K562 (cell line): ENCODE data around the gene TTC27. TPM values are rescaled to one million over a fixed set of nuclear protein-coding genes. Genes with fewer than 3 reads are reported as not detected.

Experiments
- BACH1 ChIP-seq: fragments of 200-800 bp; sonication (Bioruptor generic); IDR thresholded peaks from 2 replicates; pipeline ENCODE4 v1.6.1; 2016; ENCODE audit warnings: missing genetic modification characterization, missing compliant biosample characterization
- CTCF ChIP-seq, 3 experiments: IDR thresholded peaks in 2 of 3; conservative IDR thresholded peaks in 1 of 3; 2 replicates each; pipeline ENCODE4 v1.5.1; 2011 to 2012; ENCODE audit warnings: low read length in 3 of 3, mild to moderate bottlenecking in 3 of 3, control low read depth in 2 of 3, improper control_type of control experiment in 1 of 3, inconsistent platforms in 1 of 3, low read depth in 1 of 3, mixed read lengths in 1 of 3, moderate library complexity in 1 of 3; ENCODE audit not compliant: insufficient read depth in 2 of 3
- CTCFL ChIP-seq: IDR thresholded peaks from 2 replicates; pipeline ENCODE4 v1.6.1; 2011; ENCODE audit warnings: borderline replicate concordance, low read depth, mild to moderate bottlenecking, moderate library complexity, low read length; ENCODE audit not compliant: insufficient read depth, poor library complexity, severe bottlenecking
- CUX1 ChIP-seq: fragments of 200-800 bp; sonication (Bioruptor generic); IDR thresholded peaks from 2 replicates; pipeline ENCODE4 v1.6.1; 2016; ENCODE audit warnings: missing genetic modification characterization, missing compliant biosample characterization
- DLX4 ChIP-seq: fragments of 250-450 bp; sonication (Bioruptor Pico); IDR thresholded peaks from 2 replicates; pipeline ENCODE4 v1.6.1; 2021; ENCODE audit warnings: mild to moderate bottlenecking
- ERF ChIP-seq: fragments of 450-650 bp; formaldehyde crosslinking; IDR thresholded peaks from 2 replicates; pipeline ENCODE4 v1.4.0; 2020; ENCODE audit warnings: mild to moderate bottlenecking, mixed read lengths
- ILK ChIP-seq: fragments of 450-650 bp; IDR thresholded peaks from 2 replicates; pipeline ENCODE4 v1.6.1; 2016; ENCODE audit warnings: missing genetic modification characterization, low read depth, mild to moderate bottlenecking, missing compliant biosample characterization, moderate library complexity, borderline replicate concordance
- L3MBTL2 ChIP-seq: fragments of 450-650 bp; IDR thresholded peaks from 2 replicates; pipeline ENCODE4 v1.6.1; 2016; ENCODE audit warnings: mild to moderate bottlenecking, moderate library complexity
- MNT ChIP-seq, 2 experiments: fragments of 450-650 bp; conservative IDR thresholded peaks; 2 replicates each; pipeline ENCODE4 v1.6.1; 2017; ENCODE audit warnings: mild to moderate bottlenecking in 2 of 2, moderate library complexity in 2 of 2
- THRB ChIP-seq: fragments of 450-650 bp; formaldehyde crosslinking; conservative IDR thresholded peaks from 2 replicates; pipeline ENCODE4 v1.4.0; 2022; ENCODE audit warnings: mild to moderate bottlenecking, missing genetic modification characterization
- ZKSCAN1 ChIP-seq: fragments of 150-350 bp; IDR thresholded peaks from 2 replicates; pipeline ENCODE4 v1.6.1; 2016; ENCODE audit warnings: low read depth, low read length
- ZNF57 ChIP-seq: fragments of 450-650 bp; formaldehyde crosslinking; IDR thresholded peaks from 2 replicates; pipeline ENCODE4 v1.4.0; 2020; ENCODE audit warnings: mild to moderate bottlenecking, moderate library complexity
- ZNF583 ChIP-seq: fragments of 250-450 bp; sonication (Bioruptor Pico); IDR thresholded peaks from 2 replicates; pipeline ENCODE4 v1.4.0; 2020
- polyA plus RNA-seq, 8 experiments: library from polyadenylated mRNA; depleted of rRNA in 4 of 8; stranded (reverse) in 5 of 8; unstranded in 3 of 8; fragments of >200 nt; fragmentation: Nextera tagmentation in 2 of 8; fragmentation: Illumina TruSeq in 1 of 8; extraction: Ambion mirVana in 2 of 8; extraction: Trizol in 1 of 8; gene quantifications; 2 replicates each; pipeline versions ENCODE4 v1.2.1 to v1.2.3, GENCODE V29; 2011 to 2014; ENCODE audit warnings: inconsistent platforms in 1 of 8, missing spikeins in 1 of 8
- total RNA-seq, 7 experiments: library from RNA; depleted of rRNA in 6 of 7; stranded (reverse); fragments of >200 nt in 6 of 7; fragmentation: Illumina TruSeq in 2 of 7; extraction: Trizol in 2 of 7; gene quantifications; 2 replicates each; pipeline versions ENCODE4 v1.2.1 to v1.2.3, GENCODE V29; 2011 to 2021; ENCODE audit warnings: low replicate concordance in 1 of 7

Gene TTC27
- total and polyA plus RNA-seq, 9 of the 15 experiments (the other 6 are each of a cell fraction or from before 2014, with no cell fraction given): 44.3 to 93.4 (median 57.3) TPM

- no peak for TF ChIP-seq CUX1 (CRISPR knock-in tag)
- no peak for TF ChIP-seq THRB (CRISPR knock-in tag)
- no peak for TF ChIP-seq CTCFL
- no peak for TF ChIP-seq ZKSCAN1
- TF ChIP-seq ZNF583: no peak
- peak in 2 of 3 experiments; percentile 4 to 12; a peak in 1 of 6 replicates for TF ChIP-seq CTCF (IDR thresholded peaks at IDR 0.05 in 2 of 3, conservative IDR thresholded peaks at IDR 0.05 in 1 of 3; ENCODE audit: insufficient read depth in 2 of 3, low read depth in 1 of 3, low read length in 3 of 3)
- TF ChIP-seq BACH1 (tag): no peak
- TF ChIP-seq L3MBTL2: peak; percentile 68
- 0 out of 2 replicates have a peak, but pooled peaks have one; percentile 56 for TF ChIP-seq ERF (CRISPR knock-in tag)
- TF ChIP-seq DLX4 (CRISPR knock-in tag): no peak
- no peak for TF ChIP-seq ZNF57 (CRISPR knock-in tag)
- TF ChIP-seq MNT (conservative IDR thresholded peaks at IDR 0.05): peak; percentile 97 to 99
- TF ChIP-seq ILK (tag): no peak
Measured at GRCh38 chr2:32627814-32628579, at the start of gene TTC27 (continued).
